GM10248 (cell line): ENCODE results near the gene TNS2.
"Not testable (repeated sequence)": the region's sequence is repeated elsewhere in the genome, so short reads cannot be mapped to it uniquely, and the experiment has no call there.

Experiments
- CTCF ChIA-PET: fragments of 300-600 bp; sonication (Branson Sonifier 250); formaldehyde crosslinking; extraction: SDS; loops from one replicate; lab custom pipeline; 2021; ENCODE audit warnings: antibody characterized with exemption; lab: Yijun Ruan, JAX
- POLR2A ChIA-PET: fragments of 350-650 bp; sonication (Branson Sonifier 250); formaldehyde crosslinking; extraction: SDS; loops from one replicate; lab custom pipeline; 2020; ENCODE audit warnings: antibody characterized with exemption; lab: Yijun Ruan, JAX
- DNase-seq: peaks from one replicate; pipeline ENCODE4 v3.0.0; 2012; ENCODE audit errors: extremely low spot score
- TF ChIP-seq, protein P1 (sequence below): IDR thresholded peaks from 2 replicates; pipeline ENCODE4 v1.5.1; 2012; ENCODE audit warnings: mild to moderate bottlenecking, low read depth; ENCODE audit errors: extremely low read depth, missing control alignments, control extremely low read depth

TNS2 gene

DNA sequence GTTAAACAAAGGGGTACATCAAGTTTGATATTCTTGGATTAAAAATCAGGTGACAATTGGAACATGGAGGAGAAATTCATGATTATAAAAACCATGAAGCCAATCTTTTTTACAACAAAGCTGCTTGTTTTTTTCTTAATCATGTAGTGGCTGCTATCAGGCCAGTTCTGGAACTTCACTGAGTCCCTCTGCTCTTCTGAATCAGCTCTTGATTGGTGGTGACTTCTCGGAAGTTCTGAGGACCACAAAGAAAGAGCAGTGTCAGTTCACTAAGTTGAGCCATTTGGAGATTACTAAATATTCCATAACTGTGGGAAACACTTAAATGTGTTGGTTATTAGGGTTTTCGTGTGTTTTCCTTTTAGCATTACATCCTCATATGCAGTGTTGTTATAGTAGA is 35.2 kb upstream of the TNS2 start:
- POLR2A ChIA-PET: no interaction called here
- CTCF ChIA-PET: interaction anchor here (1.4 to 2.7 kb wide), 4 partner anchors 10 to 51 kb away, joined by 3 to 7 read pairs (median 4); no protein-coding TSS in a partner anchor
- TF ChIP-seq, protein P1, sequence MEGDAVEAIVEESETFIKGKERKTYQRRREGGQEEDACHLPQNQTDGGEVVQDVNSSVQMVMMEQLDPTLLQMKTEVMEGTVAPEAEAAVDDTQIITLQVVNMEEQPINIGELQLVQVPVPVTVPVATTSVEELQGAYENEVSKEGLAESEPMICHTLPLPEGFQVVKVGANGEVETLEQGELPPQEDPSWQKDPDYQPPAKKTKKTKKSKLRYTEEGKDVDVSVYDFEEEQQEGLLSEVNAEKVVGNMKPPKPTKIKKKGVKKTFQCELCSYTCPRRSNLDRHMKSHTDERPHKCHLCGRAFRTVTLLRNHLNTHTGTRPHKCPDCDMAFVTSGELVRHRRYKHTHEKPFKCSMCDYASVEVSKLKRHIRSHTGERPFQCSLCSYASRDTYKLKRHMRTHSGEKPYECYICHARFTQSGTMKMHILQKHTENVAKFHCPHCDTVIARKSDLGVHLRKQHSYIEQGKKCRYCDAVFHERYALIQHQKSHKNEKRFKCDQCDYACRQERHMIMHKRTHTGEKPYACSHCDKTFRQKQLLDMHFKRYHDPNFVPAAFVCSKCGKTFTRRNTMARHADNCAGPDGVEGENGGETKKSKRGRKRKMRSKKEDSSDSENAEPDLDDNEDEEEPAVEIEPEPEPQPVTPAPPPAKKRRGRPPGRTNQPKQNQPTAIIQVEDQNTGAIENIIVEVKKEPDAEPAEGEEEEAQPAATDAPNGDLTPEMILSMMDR: no peak
- no peak for DNase-seq

DNA sequence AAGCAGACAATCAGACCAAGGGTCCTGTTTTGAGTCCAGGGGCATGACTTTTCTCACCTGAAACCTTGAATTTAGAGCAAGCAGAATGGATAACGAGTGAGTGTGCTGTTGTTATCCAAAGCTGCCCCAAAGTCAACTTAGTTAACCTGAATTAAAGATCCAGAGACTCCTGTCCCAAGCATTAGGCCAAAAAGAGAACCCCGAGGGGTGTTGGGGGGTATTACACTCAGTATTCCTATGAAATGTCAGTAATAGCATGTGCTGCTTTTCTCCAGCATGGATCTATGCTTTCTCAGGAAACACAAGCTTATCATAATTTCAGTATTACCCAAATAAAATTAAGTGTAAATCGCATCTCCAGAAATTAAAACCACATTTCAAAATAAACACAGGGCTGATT is 24.6 kb upstream of the TNS2 start:
- no peak for DNase-seq
- TF ChIP-seq, protein P1: no peak
- ChIA-PET POLR2A (no interaction called here), CTCF (interaction anchor here (1.2 to 4.8 kb wide), 6 partner anchors 11 to 45 kb away, joined by 4 to 26 read pairs (median 6); no protein-coding TSS in a partner anchor)

DNA sequence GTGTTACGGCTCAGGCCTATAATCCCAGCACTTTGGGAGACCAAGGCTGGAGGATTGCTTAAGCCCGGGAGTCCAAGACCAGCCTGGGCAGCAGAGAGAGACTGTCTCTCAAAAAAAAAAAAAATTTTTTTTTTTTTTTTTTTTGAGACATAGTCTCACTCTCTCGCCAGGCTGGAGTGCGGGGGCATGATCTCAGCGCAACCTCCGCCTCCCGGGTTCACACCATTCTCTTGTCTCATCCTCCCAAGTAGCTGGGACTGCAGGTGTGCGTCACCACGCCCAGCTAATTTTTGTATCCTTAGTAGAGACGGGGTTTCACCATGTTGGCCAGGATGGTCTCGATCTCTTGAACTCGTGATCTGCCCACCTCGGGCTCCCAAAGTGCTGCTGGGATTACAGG is 22.9 kb upstream of the TNS2 start:
- CTCF ChIA-PET: interaction anchor here (0.9 to 4.8 kb wide), 5 partner anchors 12 to 26 kb away, joined by 3 to 26 read pairs (median 6); no protein-coding TSS in a partner anchor
- POLR2A ChIA-PET, DNase-seq: not testable (repeated sequence)

- CTCF ChIA-PET: interaction anchor here (1.0 to 1.5 kb wide), 3 partner anchors 15 to 147 kb away, joined by 3 to 9 read pairs (median 3); no protein-coding TSS in a partner anchor
- POLR2A ChIA-PET: no interaction called here
Measured at GRCh38 chr12:53031616-53032015, 18.2 kb upstream of the TNS2 start.

GRCh38 chr12:53033832-53034231 is 16.0 kb upstream of the TNS2 start:
- not testable (repeated sequence) for DNase-seq
- POLR2A ChIA-PET: interaction anchor here (0.5 kb wide), 1 partner anchor 20 kb away, joined by 4 read pairs; no protein-coding TSS in a partner anchor
- CTCF ChIA-PET: interaction anchor here (0.9 to 1.9 kb wide), 2 partner anchors 13 to 65 kb away, joined by 3 to 6 read pairs; no protein-coding TSS in a partner anchor

More at GRCh38 chr12:53031616-53032015, 18.2 kb upstream of the TNS2 start:
- no peak for DNase-seq
- TF ChIP-seq, protein P1: no peak

DNA sequence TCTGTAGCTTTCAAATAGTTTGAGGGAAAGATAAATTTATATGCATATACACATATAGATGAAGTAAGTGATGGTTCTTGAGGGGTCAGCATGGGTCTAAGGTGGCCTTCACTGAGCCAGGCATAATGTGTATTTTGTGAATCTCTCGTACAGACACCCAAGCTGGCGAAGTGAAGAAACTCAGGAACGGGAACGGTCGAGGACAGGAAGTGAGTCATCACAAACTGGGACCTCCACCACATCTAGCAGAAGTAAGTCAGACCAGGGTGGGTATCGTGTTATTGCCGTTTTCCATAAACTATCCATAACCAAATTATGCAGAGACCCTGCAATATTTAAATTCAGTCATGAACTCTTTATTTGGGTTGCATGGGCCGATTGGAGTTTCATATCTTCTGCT is 15.4 kb upstream of the TNS2 start:
- TF ChIP-seq, protein P1: no peak
- no peak for DNase-seq
- ChIA-PET POLR2A (interaction anchor here (0.5 kb wide), 1 partner anchor 21 kb away, joined by 4 read pairs; no protein-coding TSS in a partner anchor), CTCF (interaction anchor here (0.7 to 1.9 kb wide), 3 partner anchors 13 to 64 kb away, joined by 3 to 6 read pairs (median 3); no protein-coding TSS in a partner anchor)

- TF ChIP-seq, protein P1: no peak
- ChIA-PET POLR2A (no interaction called here), CTCF (interaction anchor here (1.3 to 3.9 kb wide), 3 partner anchors 11 to 29 kb away, joined by 4 to 20 read pairs (median 11); no protein-coding TSS in a partner anchor)
- DNase-seq: no peak
Measured at GRCh38 chr12:53036802-53037201, 13.1 kb upstream of the TNS2 start.

GRCh38 chr12:53039851-53040250 is 10.0 kb upstream of the TNS2 start:
- DNase-seq: no peak
- ChIA-PET POLR2A (no interaction called here), CTCF (interaction anchor here (1.3 to 2.4 kb wide), 2 partner anchors 14 to 25 kb away, joined by 4 to 7 read pairs; no protein-coding TSS in a partner anchor)
- TF ChIP-seq, protein P1: no peak
